ENCODE results near the gene RUNX3.

- no peak for TF ChIP-seq CTCF (IDR thresholded peaks at IDR 0.05)
- TF ChIP-seq EZH2phosphoT487 (IDR thresholded peaks at IDR 0.05; ENCODE audit: borderline replicate concordance, low read depth) = no peak
- TF ChIP-seq RCOR1 (IDR thresholded peaks at IDR 0.05; ENCODE audit: low read length) = no peak
- TF ChIP-seq USF1 (IDR thresholded peaks at IDR 0.05; ENCODE audit: borderline replicate concordance, low read depth) = no peak
- TF ChIP-seq EP300 (IDR thresholded peaks at IDR 0.05; ENCODE audit: borderline replicate concordance in 1 of 2, low read depth in 1 of 2, low read length in 1 of 2) = no peak
- TF ChIP-seq TAF1 (IDR thresholded peaks at IDR 0.05; ENCODE audit: borderline replicate concordance, low read depth, low read length) = no peak
- TF ChIP-seq RAD21 (IDR thresholded peaks at IDR 0.05; ENCODE audit: low read length) = no peak
- TF ChIP-seq GABPA (IDR thresholded peaks at IDR 0.05; ENCODE audit: low read depth) = no peak
- TF ChIP-seq RXRA (IDR thresholded peaks at IDR 0.05; ENCODE audit: borderline replicate concordance, low read depth) = no peak
- TF ChIP-seq IRF3 (IDR thresholded peaks at IDR 0.05; ENCODE audit: low read depth, low read length) = no peak
- no peak for TF ChIP-seq TCF12 (IDR thresholded peaks at IDR 0.05)
- TF ChIP-seq SMC3 (IDR thresholded peaks at IDR 0.05; ENCODE audit: low read depth, low read length) = no peak
Observed at GRCh38 chr1:24901791-24902470, 28.1 kb downstream of the RUNX3 start.
